A549 treated with AZD9567 at 1 μM for 4 hours (cell line): ENCODE results near the gene KIAA1614. TPM values are rescaled to one million over a fixed set of nuclear protein-coding genes. Genes with fewer than 3 reads are reported as not detected.

Experiments used
- total RNA-seq: library from RNA; stranded (reverse); fragments of 200-300 nt; extraction: Qiagen RNA extraction; gene quantifications from 5 replicates; pipeline ENCODE4 v1.2.3, GENCODE V29; 2022; ENCODE audit not compliant: insufficient read depth

Gene KIAA1614
- total RNA-seq, result 0.85 to 1.3 TPM (median 1.1 TPM) in 4 of 5 replicates, not detected in the other

GRCh38 chr1:180912801-180913565 lies at the start of gene KIAA1614:
Gene KIAA1614 (plus strand): TSS chr1:180912897. CDS start chr1:180913244, 347 bp downstream.

Other genes starting within 250 kb of the KIAA1614 start
- gene STX6, start 110.0 kb downstream of the KIAA1614 start, total RNA-seq, result 12.5 to 13.8 TPM (median 12.8 TPM) in 5 replicates
- 5.6 to 8.8 TPM (median 6.3 TPM) in 5 replicates for gene MR1, start 121.1 kb downstream of the KIAA1614 start, total RNA-seq
- 21.2 to 40.6 TPM (median 37.6 TPM) in 5 replicates for gene IER5, start 175.8 kb downstream of the KIAA1614 start, total RNA-seq